CD4-positive, alpha-beta memory T cell (primary cell): ENCODE results near the gene TVP23A. TPM values are rescaled to one million over a fixed set of nuclear protein-coding genes. Genes with fewer than 3 reads are reported as not detected.

Experiments used
- CTCF ChIA-PET: fragments of 350-600 bp; sonication (Branson Sonifier 250); formaldehyde crosslinking; loops from one replicate; lab custom pipeline; 2021; ENCODE audit warnings: inconsistent platforms; ENCODE audit not compliant: partially characterized antibody; lab: Charles Lee
- POLR2A ChIA-PET: fragments of 350-600 bp; sonication (Branson Sonifier 250); formaldehyde crosslinking; loops from one replicate; lab custom pipeline; 2021; ENCODE audit not compliant: partially characterized antibody; lab: Charles Lee
- DNase-seq, 5 donors: peaks; one replicate each; pipeline versions ENCODE4 v3.0.0 to v3.0.0-alpha.2; 2020 to 2022; ENCODE audit warnings: mixed read lengths in 1 of 5
- H3K27ac ChIP-seq: one replicate; pipeline ENCODE4 v1.7.0; 2013; ENCODE audit warnings: low read depth, low read length
- H3K27me3 ChIP-seq: 2 replicates; pipeline ENCODE4 v1.7.0; 2013; ENCODE audit warnings: mild to moderate bottlenecking, low read length, moderate library complexity; ENCODE audit not compliant: insufficient read depth
- H3K36me3 ChIP-seq: 2 replicates; pipeline ENCODE4 v1.7.0; 2013; ENCODE audit warnings: mild to moderate bottlenecking, low read length, moderate library complexity; ENCODE audit not compliant: insufficient read depth
- H3K4me1 ChIP-seq: 2 replicates; pipeline ENCODE4 v1.7.0; 2013; ENCODE audit warnings: mild to moderate bottlenecking, low read length, moderate library complexity; ENCODE audit not compliant: insufficient read depth
- H3K4me3 ChIP-seq, 2 donors: one replicate each; pipeline ENCODE4 v1.7.0; 2013; ENCODE audit warnings: low read length in 2 of 2, mild to moderate bottlenecking in 1 of 2
- H3K9me3 ChIP-seq, 2 donors: one replicate each; pipeline ENCODE4 v1.7.0; 2013; ENCODE audit warnings: low read length in 2 of 2, control low read depth in 1 of 2; ENCODE audit not compliant: control insufficient read depth in 1 of 2
- H3K27ac Mint-ChIP-seq, 7 donors: one replicate each; pipeline ENCODE4 v1.8.0; 2020 to 2021; ENCODE audit warnings: mixed read lengths in 7 of 7, mild to moderate bottlenecking in 6 of 7, inconsistent platforms in 3 of 7, moderate library complexity in 3 of 7
- H3K27me3 Mint-ChIP-seq, 2 donors: one replicate each; pipeline ENCODE4 v1.8.0; 2020 to 2021; ENCODE audit warnings: mixed read lengths in 2 of 2
- H3K36me3 Mint-ChIP-seq, 2 donors: one replicate each; pipeline ENCODE4 v1.8.0; 2020 to 2021; ENCODE audit warnings: mixed read lengths in 2 of 2, inconsistent platforms in 1 of 2, mild to moderate bottlenecking in 1 of 2
- H3K4me1 Mint-ChIP-seq, 4 donors: one replicate each; pipeline ENCODE4 v1.8.0; 2020 to 2021; ENCODE audit warnings: mixed read lengths in 4 of 4, mild to moderate bottlenecking in 1 of 4
- H3K4me3 Mint-ChIP-seq, 8 donors: one replicate each; pipeline ENCODE4 v1.8.0; 2020 to 2021; ENCODE audit warnings: mixed read lengths in 8 of 8, mild to moderate bottlenecking in 7 of 8, moderate library complexity in 6 of 8, inconsistent platforms in 3 of 8
- H3K9me3 Mint-ChIP-seq, 8 donors: one replicate each; pipeline ENCODE4 v1.8.0; 2020 to 2021; ENCODE audit warnings: mixed read lengths in 8 of 8, mild to moderate bottlenecking in 5 of 8, inconsistent platforms in 3 of 8, moderate library complexity in 1 of 8
- intact Hi-C: fragments of 100-400 bp; cut with micrococcal nuclease; formaldehyde crosslinking; loops from one replicate; pipeline ENCODE4 v1.15.1; 2023
- polyA plus RNA-seq, 2 donors: library from polyadenylated mRNA; unstranded; fragments of 300-500 nt; fragmentation: Illumina TruSeq; gene quantifications; one replicate each; pipeline ENCODE4 v1.2.3, GENCODE V29; 2021
- total RNA-seq, 2 experiments: library from RNA; stranded (reverse); gene quantifications; one replicate each; pipeline ENCODE4 v1.2.3, GENCODE V29; 2021

The TVP23A gene
- total and polyA plus RNA-seq, 4 experiments from 2014 or later, result 0.18 TPM; not detected in 3

GRCh38 chr16:10731790-10732189 lies 86.8 kb downstream of the TVP23A start:
- POLR2A ChIA-PET, result no interaction called here
- Mint-ChIP-seq H3K27ac (peak overlapping the region in 1 of 7 donors; percentile 57), H3K36me3 (peaks cover 0 to 4% of the 10 kb centered on the region in 2 donors), H3K9me3 (no peaks in the 10 kb centered on the region), H3K4me3 (no peak overlapping the region), H3K27me3 (no peaks in the 10 kb centered on the region), H3K4me1 (peaks cover 0 to under 1% (median under 1%) of the 10 kb centered on the region in 4 donors)
- Histone ChIP-seq H3K27ac (no peak overlapping the region), H3K4me3 (no peak overlapping the region), H3K27me3 (no peaks in the 10 kb centered on the region), H3K36me3 (no peaks in the 10 kb centered on the region), H3K9me3 (no peaks in the 10 kb centered on the region), H3K4me1 (no peaks in the 10 kb centered on the region)
- intact Hi-C loops, result no loop called here
- CTCF ChIA-PET, result interaction anchor here (3.1 to 9.2 kb wide), 2 partner anchors 210 to 218 kb away, joined by 16 to 171 read pairs; no protein-coding TSS in a partner anchor
- DNase-seq, result no peak

- Mint-ChIP-seq H3K9me3 (no peaks in the 10 kb centered on the region), H3K4me1 (no peaks in the 10 kb centered on the region), H3K4me3 (no peak overlapping the region), H3K27me3 (peaks cover 0 to 5% of the 10 kb centered on the region in 2 donors), H3K36me3 (peaks cover 0 to 4% of the 10 kb centered on the region in 2 donors), H3K27ac (no peak overlapping the region)
- no peaks in the 10 kb centered on the region for H3K27me3 ChIP-seq
- POLR2A ChIA-PET, result no interaction called here
- intact Hi-C loops, result no loop called here
- no peak overlapping the region for H3K27ac ChIP-seq
- H3K36me3 ChIP-seq, result no peaks in the 10 kb centered on the region
- DNase-seq, result no peak
- H3K9me3 ChIP-seq, result no peaks in the 10 kb centered on the region
- CTCF ChIA-PET, result no interaction called here
- H3K4me3 ChIP-seq, result no peak overlapping the region
- no peaks in the 10 kb centered on the region for H3K4me1 ChIP-seq
Observed at GRCh38 chr16:10729104-10730048, 89.2 kb downstream of the TVP23A start.

- Histone ChIP-seq H3K27ac (no peak overlapping the region), H3K4me3 (no peak overlapping the region), H3K27me3 (no peaks in the 10 kb centered on the region), H3K4me1 (no peaks in the 10 kb centered on the region), H3K36me3 (no peaks in the 10 kb centered on the region), H3K9me3 (no peaks in the 10 kb centered on the region)
- ChIA-PET CTCF (no interaction called here), POLR2A (no interaction called here)
- no peak overlapping the region for H3K4me3 Mint-ChIP-seq
- H3K27me3 Mint-ChIP-seq, result peaks cover 0 to 5% of the 10 kb centered on the region in 2 donors
- no peaks in the 10 kb centered on the region for H3K9me3 Mint-ChIP-seq
- no peak overlapping the region for H3K27ac Mint-ChIP-seq
- H3K36me3 Mint-ChIP-seq, result peaks cover 0 to 3% of the 10 kb centered on the region in 2 donors
- no peak for DNase-seq
- no peaks in the 10 kb centered on the region for H3K4me1 Mint-ChIP-seq
- intact Hi-C loops, result no loop called here
Observed at GRCh38 chr16:10728003-10728887, 90.3 kb downstream of the TVP23A start.

Other genes starting within 250 kb of the TVP23A start
- gene EMP2, start 238.2 kb downstream of the TVP23A start, total RNA-seq, result not detected
- gene EMP2, start 238.2 kb downstream of the TVP23A start, polyA plus RNA-seq, result not detected
- not detected for gene TEKT5, start 123.9 kb downstream of the TVP23A start, total RNA-seq
- not detected for gene TEKT5, start 123.9 kb downstream of the TVP23A start, polyA plus RNA-seq
- gene NUBP1, start 75.0 kb downstream of the TVP23A start, total RNA-seq, result 10 to 100 TPM; 23.5 to 28.4 TPM
- 10 to 100 TPM; 34.3 to 36.2 TPM for gene NUBP1, start 75.0 kb downstream of the TVP23A start, polyA plus RNA-seq
- gene CIITA, start 58.4 kb upstream of the TVP23A start, total RNA-seq, result 1 to 10 TPM; 1.5 to 1.6 TPM
- 1 to 10 TPM in 1 of 2 donors, under 1 TPM in 1; 0.08 to 1.6 TPM for gene CIITA, start 58.4 kb upstream of the TVP23A start, polyA plus RNA-seq
- 10 to 100 TPM; 37.9 to 41.2 TPM for gene DEXI, start 123.7 kb upstream of the TVP23A start, total RNA-seq
- 10 to 100 TPM; 60.2 to 66.3 TPM for gene DEXI, start 123.7 kb upstream of the TVP23A start, polyA plus RNA-seq
- gene CLEC16A, start 125.8 kb upstream of the TVP23A start, total RNA-seq, result 10 to 100 TPM; 24.8 to 28.4 TPM
- gene CLEC16A, start 125.8 kb upstream of the TVP23A start, polyA plus RNA-seq, result 10 to 100 TPM in 1 of 2 donors, 1 to 10 TPM in 1; 5.2 to 24.1 TPM